GM10847 (cell line): Measurements from ENCODE around the gene ZFYVE16.

ENCODE experiments used
- POLR2A ChIP-seq: IDR thresholded peaks from 2 replicates; pipeline ENCODE4 v1.6.1; 2011; ENCODE audit not compliant: insufficient read length; ENCODE audit errors: extremely low read depth

Gene ZFYVE16

GRCh38 chr5:80508844-80509243, 101.0 kb downstream of the ZFYVE16 start:
- no peak for TF ChIP-seq POLR2A

- no peak for TF ChIP-seq POLR2A
Observed at GRCh38 chr5:80509362-80509761, 101.5 kb downstream of the ZFYVE16 start.

DNA sequence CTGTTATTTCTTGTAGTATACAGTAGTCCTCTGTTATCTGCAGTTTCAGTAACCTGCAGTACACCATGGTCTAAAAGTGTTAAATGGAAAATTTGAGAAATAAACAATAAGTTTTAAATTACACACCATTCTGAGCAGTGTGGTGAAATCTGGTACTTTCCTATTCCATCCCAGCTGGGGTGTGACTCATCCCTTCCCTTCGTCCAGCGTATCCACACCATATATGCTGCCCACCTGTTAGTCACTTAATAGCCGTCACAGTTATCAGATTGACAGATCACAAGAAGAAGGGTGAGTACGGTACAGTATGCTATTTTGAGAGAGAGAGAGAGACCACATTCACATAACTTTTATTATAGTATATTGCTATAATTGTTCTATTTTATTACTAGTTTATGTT, 109.0 kb downstream of the ZFYVE16 start:
- no peak for TF ChIP-seq POLR2A
